GM20000 (cell line): Measurements from ENCODE around the gene ELOVL4.

Source experiments
- DNase-seq: peaks from one replicate; pipeline ENCODE4 v3.0.0; 2012; ENCODE audit warnings: low spot score
- CTCF ChIP-seq: IDR thresholded peaks from 2 replicates; pipeline ENCODE4 v1.5.1; 2012; ENCODE audit warnings: mild to moderate bottlenecking, control low read depth; ENCODE audit errors: extremely low read depth, missing control alignments

Gene ELOVL4

GRCh38 chr6:79869184-79869583 lies 78.2 kb downstream of the ELOVL4 start:
- no peak for DNase-seq
- TF ChIP-seq CTCF: no peak

GRCh38 chr6:79868098-79868722 lies 79.1 kb downstream of the ELOVL4 start:
- TF ChIP-seq CTCF: peak; percentile 42
- DNase-seq: peak; percentile 56
